ENCODE measurements around the gene CXCR6.

CXCR6 gene

GRCh38 chr3:45972534-45973402 lies 29.5 kb downstream of the CXCR6 start:
- DNase-seq = no peak

GRCh38 chr3:45974686-45975085 lies 31.4 kb downstream of the CXCR6 start:
- DNase-seq = no peak

GRCh38 chr3:45975686-45976085 lies 32.4 kb downstream of the CXCR6 start:
- no peak for DNase-seq

DNA sequence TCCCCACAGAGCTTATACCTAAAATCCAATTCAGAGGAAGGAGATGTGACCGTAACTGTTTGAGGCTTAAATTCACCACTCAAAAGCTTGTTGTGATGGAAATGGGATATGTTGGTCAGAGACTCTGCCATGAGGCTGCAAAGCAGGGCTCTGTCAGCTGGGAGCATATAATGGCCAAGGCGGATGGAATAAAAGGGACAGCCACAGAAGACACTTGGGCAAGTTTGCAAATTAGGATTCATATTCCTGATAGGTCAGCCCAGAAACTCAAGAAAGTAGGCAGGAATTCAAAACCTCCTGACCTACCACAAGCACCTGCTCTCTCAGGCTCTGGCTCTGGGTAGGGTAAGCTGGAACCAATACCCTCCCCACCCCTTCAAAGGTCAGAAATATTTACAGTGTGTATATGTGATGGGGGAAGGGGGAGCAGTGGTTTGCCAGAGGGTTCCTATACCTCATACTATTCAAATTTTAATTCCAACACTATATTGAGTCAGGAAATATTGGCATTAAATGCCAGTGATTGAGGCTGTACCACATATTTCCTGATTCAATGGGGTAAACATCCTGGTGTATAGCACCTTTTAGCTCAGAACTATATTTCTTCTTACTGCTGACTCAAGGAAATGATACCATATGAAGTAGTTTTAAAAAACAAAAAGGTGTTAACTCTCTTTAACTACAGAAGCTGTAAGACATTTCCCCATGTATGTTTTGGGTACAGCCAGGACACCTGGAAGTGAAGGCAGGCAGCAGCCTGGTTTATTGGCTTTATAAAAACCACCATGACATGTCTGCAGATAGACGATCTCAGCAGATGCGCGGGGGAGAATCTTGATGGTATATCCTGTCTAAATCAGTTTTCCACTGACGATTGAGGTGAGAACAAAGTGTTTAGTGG lies 33.2 kb downstream of the CXCR6 start:
- DNase-seq = no peak

GRCh38 chr3:45978006-45978761 lies 34.9 kb downstream of the CXCR6 start:
- no peak for DNase-seq

GRCh38 chr3:45979378-45979777 lies 36.1 kb downstream of the CXCR6 start:
- DNase-seq = no peak

DNA sequence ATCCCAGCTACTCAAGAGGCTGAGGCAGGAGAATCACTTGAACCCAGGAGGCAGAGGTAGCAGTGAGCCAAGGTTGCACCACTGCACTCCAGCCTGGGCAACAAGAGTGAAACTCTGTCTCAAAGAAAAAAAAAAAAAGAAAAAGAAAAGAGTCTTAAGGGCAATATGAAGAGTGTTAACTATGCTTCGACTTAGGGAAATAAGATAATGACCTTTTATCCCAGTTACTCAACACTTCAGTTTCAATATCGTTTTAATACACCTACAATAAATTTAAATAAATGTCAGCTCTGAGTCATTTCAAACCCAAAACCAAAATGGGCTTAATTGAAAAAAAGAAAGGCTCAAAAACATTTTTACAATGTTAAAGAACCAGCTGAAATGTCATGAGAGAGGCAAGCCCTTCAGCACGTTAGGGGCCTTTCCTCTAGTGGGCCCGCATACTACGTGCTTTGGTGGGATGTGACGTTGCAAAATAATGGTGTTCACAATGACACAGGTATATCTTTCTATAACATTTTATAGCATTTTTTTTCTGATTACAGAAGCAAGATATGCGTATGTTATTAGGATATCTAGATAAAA lies 37.1 kb downstream of the CXCR6 start:
- DNase-seq = no peak

DNA sequence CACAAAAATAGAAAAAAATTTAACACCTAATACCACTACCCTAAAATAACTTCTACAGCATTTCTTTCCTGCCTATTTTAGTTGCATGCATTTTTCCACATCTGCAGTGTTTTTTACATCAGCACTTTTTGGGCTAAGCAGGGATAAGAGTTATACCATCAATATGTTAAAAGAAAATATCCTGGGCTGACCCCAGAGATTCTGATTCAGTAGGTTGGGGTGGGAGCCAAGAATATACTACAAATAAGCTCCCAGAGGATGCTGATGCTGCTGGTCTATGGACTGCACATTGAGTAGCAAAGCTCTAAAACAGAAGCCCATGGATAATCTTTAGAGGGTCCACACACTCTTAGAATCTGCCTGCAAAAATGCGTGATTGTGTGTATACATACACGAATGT lies 37.6 kb downstream of the CXCR6 start:
- DNase-seq = no peak

DNA sequence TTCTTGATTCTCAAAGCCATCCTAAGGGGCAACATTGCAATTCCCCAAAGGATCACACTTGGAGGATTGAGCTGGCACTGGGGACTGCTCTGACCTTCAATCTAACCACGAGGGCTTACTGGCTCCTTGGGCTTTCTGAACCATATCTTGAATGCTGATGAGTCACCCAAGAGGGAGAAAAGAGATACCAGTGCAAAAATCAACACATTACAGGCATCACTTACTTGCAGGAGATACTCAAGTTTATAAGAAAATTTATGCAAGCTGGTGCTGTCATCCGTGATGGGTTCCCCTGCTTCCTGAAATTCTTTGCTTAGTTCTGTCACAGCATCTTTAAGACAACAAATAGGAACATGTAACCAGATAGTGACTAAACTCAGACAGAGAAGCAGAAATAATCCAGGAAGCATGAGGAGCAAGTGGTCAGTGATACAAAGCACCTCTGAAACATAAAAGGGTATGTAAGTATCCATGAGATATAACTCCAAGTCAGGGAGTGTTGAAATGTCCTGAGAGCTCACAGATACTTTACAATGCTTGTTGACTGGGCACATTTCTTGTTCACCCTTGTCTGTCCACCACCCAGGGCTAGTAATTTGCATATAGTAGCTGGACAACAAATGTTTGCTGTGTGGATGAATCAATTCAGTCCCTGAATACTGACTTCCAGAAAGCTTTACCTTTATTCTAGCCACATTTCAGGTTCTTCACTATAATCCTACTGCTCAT lies 38.2 kb downstream of the CXCR6 start:
- DNase-seq = no peak

GRCh38 chr3:45983770-45984169 lies 40.5 kb downstream of the CXCR6 start:
- no peak for DNase-seq

- no peak for DNase-seq
Observed at GRCh38 chr3:45984331-45985312, 41.4 kb downstream of the CXCR6 start.

DNA sequence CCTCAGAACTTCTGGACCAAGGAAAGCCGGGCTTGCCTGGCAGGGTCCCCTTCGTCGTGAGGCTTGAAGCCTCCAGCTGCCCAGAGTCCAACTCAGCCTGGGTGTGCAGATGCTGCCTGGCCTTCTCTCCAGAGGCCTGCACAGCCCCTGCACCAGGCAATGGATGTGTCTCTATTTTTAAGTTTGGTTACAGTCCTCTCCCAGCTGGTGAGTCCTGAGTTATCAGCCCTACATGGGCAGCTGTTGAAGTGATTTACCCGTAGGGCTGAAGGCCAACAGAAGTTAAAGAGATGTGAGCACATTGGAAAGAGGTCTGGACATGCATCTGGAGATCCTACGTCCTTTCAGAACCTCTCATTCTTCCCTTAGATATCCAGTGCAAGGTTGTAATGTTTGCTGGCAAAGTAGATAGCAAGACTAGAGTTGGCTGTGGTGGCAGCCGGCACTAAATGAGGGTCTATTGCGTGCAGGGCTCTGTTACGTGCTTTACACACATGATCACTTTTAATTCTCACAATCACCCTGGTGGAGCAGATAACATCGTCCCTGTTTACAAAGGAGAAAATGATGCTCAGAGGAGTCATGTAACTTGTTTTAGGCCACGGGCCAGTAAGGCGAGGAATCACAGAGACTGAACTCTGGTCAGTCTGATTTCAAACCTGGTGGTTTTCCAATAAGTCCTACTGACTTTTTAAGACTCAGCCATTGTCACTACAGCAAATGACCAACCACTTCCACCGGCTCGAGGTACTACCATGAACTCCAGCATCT lies 42.5 kb downstream of the CXCR6 start:
- DNase-seq = no peak

DNA sequence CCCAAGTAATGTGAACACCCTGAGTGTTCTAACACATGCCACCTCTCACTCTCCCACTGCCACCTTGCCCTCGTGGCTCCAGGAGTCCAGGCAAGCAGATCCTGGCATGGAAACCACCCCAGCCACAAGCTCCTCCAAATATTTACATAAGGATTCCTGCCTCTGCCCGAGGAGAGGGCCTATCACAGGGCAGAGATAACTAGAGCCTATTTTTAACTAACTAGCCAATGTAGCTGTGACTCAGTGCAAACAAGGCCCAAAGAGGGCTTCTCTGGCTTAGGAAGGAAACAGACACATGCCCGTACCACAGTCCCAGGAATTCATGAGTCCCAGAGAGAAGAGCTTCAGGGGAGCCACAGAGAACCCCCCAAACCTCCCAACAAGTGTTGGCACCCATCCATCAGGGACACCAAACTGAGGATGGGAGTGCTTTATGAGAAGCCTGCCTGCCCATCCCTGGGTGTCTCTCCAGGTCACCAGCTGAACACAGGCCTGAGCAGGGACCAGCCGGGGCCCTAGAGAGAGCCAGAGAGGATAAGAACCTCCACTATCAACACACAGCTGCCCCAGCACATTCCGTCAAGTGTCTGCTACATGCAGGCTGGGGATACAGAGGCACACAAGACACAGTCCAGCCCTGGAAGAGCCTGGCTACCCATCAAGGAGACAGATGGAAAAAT lies 43.2 kb downstream of the CXCR6 start:
- no peak for DNase-seq

DNA sequence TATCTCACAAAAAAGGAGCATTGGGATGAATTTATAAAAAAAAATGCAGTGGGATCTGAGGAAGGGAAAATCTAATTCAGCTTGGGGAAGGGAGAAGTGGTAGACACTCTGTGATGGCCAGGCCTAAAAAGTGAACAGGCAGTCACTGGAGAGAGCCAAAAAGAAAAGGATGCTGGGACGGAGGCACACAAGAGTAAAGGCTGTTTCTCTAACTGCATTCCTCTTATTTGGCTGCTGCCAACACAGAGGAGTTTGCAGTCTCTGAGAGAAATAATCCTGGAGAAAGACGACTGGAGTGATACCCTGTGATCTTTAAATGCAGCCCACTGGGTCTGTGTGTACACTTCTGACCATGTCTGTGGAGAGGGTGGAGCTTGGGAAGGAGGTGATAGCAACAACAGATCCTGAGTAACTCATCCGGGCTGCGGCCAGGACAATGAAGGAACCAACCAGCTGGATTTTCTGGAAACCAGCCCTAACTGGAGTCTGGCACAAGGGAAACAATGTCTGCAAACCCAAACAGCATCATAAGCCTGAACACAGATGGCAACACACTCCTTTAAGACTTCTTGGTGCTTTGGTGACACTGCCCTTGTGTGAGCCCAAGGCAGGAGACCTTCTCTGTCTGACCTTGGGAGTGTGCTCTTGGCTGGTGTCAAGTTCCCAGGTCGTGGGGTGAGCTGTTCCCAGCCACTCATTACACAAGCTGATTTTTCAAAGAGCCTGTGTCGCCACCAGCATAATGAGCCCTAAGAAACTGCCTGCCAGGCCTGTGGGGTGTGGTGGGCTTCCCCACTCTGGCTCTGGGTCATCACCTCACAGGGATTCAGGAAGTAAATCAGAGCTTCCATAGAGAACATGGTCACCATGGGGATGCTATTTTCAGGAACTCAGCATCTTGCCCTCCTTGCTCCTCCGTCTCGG lies 44.4 kb downstream of the CXCR6 start:
- no peak for DNase-seq

DNA sequence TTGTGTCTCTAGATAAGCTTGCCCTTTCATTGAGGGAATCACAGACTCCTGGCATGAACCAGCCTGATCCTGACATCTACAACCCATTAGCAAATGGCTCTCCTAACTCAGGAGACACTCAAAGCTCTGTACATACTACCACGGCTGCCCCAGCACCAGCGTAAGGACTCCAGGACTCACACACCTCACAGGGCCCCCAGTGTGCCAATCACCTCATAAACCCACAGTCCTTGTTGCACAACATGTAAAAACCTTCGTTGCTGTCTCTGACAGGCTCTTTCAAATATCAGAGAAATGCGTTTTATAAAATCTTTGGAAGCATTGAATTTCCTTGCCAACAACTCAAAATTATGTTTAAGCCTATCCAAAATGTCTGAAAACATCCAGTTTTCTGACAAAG lies 45.1 kb downstream of the CXCR6 start:
- DNase-seq = no peak

GRCh38 chr3:45988804-45989203 lies 45.5 kb downstream of the CXCR6 start:
- no peak for DNase-seq

DNA sequence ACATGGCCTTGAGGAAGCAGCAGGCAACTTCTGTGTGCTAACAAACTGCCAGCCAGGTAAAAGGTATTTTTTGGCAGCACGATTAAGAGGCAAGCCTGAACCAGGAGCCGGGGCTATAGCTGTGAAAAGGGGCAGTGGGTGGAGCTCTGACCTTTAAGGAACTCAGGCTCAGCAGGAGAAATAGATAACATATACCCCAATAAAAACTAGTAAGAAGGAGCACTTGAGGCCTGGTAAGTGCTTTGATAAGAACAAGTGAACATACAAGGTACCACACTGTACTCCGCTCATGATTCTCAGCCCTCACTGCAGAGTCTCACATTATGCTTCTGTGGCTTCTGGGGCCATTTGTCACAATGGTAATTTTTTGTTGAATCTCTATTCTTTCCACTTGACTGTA lies 46.9 kb downstream of the CXCR6 start:
- DNase-seq = no peak

DNA sequence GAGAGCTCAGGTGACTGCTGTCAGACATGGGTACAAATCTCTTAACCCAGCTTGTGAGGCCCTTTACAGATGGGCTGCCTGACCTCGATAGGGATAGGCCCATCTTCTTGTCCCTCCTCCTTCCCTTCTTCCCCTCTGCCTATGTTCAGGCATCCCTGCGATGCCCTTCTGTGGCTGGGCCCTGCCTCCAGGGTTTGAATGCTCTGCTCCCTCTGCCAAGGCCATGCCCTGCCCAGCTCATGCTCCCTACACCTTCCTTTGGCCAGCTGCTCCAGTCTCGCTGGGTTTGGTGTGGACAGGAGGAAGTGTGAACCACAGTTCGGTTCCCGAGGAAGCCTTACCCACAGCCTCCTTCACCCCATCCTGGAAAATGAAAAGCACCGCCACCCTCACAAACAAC lies 48.1 kb downstream of the CXCR6 start:
- no peak for DNase-seq
